ENCODE data around the gene RBM4. TPM values are rescaled to one million over a fixed set of nuclear protein-coding genes. Genes with fewer than 3 reads are reported as not detected.

Gene RBM4
- total and polyA plus RNA-seq, 2 of the 13 experiments (the other 11 are each of a cell fraction or from before 2014, with no cell fraction given): 126 to 136 TPM

GRCh38 chr11:66694732-66695207 lies 56.3 kb downstream of the RBM4 start (continued):
- peak; percentile 71; the same call in 1 of the 2 replicates for TF ChIP-seq KDM2A (CRISPR knock-in tag; IDR thresholded peaks at IDR 0.05; ENCODE audit: borderline replicate concordance, low read depth)
- TF ChIP-seq RFX5 (IDR thresholded peaks at IDR 0.05; ENCODE audit: low read depth, low read length): 0 out of 2 replicates have a peak, but pooled peaks have one; percentile 12
- no peak for TF ChIP-seq ZFYVE20 (CRISPR knock-in tag; IDR thresholded peaks at IDR 0.05; ENCODE audit: borderline replicate concordance, low read depth)
- TF ChIP-seq XBP1 (CRISPR knock-in tag; IDR thresholded peaks at IDR 0.05): no peak
- peak; percentile 83 for TF ChIP-seq GATAD2A (CRISPR knock-in tag; IDR thresholded peaks at IDR 0.05)
- TF ChIP-seq ZNF383 (CRISPR knock-in tag; IDR thresholded peaks at IDR 0.05; ENCODE audit: borderline replicate concordance): 0 out of 2 replicates have a peak, but pooled peaks have one; percentile 52
- peak; percentile 56; the same call in 1 of the 2 replicates for TF ChIP-seq ZBTB7B (CRISPR knock-in tag; IDR thresholded peaks at IDR 0.05)
- TF ChIP-seq ZNF557 (CRISPR knock-in tag; IDR thresholded peaks at IDR 0.05): peak; percentile 73; the same call in 1 of the 2 replicates
- peak; percentile 82 for TF ChIP-seq MIER2 (CRISPR knock-in tag; IDR thresholded peaks at IDR 0.05)
- TF ChIP-seq ZBTB8A (CRISPR knock-in tag; IDR thresholded peaks at IDR 0.05; ENCODE audit: borderline replicate concordance, low read depth): no peak
- TF ChIP-seq FOXO1 (CRISPR knock-in tag; IDR thresholded peaks at IDR 0.05): peak; percentile 71
- TF ChIP-seq AKAP8 (CRISPR knock-in tag; IDR thresholded peaks at IDR 0.05): no peak
- peak; percentile 99 for TF ChIP-seq SMC3 (IDR thresholded peaks at IDR 0.05; ENCODE audit: low read length)
- TF ChIP-seq ZNF747 (CRISPR knock-in tag; IDR thresholded peaks at IDR 0.05; ENCODE audit: borderline replicate concordance): 0 out of 2 replicates have a peak, but pooled peaks have one; percentile 34
- no peak for TF ChIP-seq ZNF737 (CRISPR knock-in tag; IDR thresholded peaks at IDR 0.05; ENCODE audit: borderline replicate concordance)
- no peak for TF ChIP-seq ZC3H13 (CRISPR knock-in tag; IDR thresholded peaks at IDR 0.05)
- TF ChIP-seq ELF1 (CRISPR knock-in tag; IDR thresholded peaks at IDR 0.05): peak; percentile 64; the same call in 1 of the 2 replicates
- TF ChIP-seq KAT8 (CRISPR knock-in tag; IDR thresholded peaks at IDR 0.05): peak; percentile 63
- TF ChIP-seq ATF1 (CRISPR knock-in tag; IDR thresholded peaks at IDR 0.05): no peak
- TF ChIP-seq ZNF605 (CRISPR knock-in tag; IDR thresholded peaks at IDR 0.05): peak; percentile 56; the same call in 1 of the 2 replicates
- TF ChIP-seq ATF6 (CRISPR knock-in tag; conservative IDR thresholded peaks at IDR 0.05): no peak
- peak; percentile 49; the same call in 1 of the 2 replicates for TF ChIP-seq KMT2B (CRISPR knock-in tag; IDR thresholded peaks at IDR 0.05)
- TF ChIP-seq ZNF615 (CRISPR knock-in tag; IDR thresholded peaks at IDR 0.05; ENCODE audit: borderline replicate concordance): no peak
- peak; percentile 64; the same call in 1 of the 2 replicates for TF ChIP-seq SALL2 (CRISPR knock-in tag; IDR thresholded peaks at IDR 0.05)
- TF ChIP-seq RAD21 (CRISPR knock-in tag; IDR thresholded peaks at IDR 0.05): peak; percentile 97
- peak; percentile 47; the same call in 1 of the 2 replicates for TF ChIP-seq ZNF792 (CRISPR knock-in tag; IDR thresholded peaks at IDR 0.05)
- TF ChIP-seq MTA1 (CRISPR knock-in tag; IDR thresholded peaks at IDR 0.05; ENCODE audit: borderline replicate concordance): peak; percentile 61; the same call in 1 of the 2 replicates
- TF ChIP-seq ZFY (CRISPR knock-in tag; IDR thresholded peaks at IDR 0.05): peak; percentile 52; the same call in 1 of the 2 replicates

Data from HepG2 (cell line).